OCI-LY1 (cell line): ENCODE results near the gene PCGF3.

ENCODE experiments used
- H2AFZ ChIP-seq: fragments of 200-600 bp; sonication (generic), shearing (Covaris generic); 2 replicates; pipeline ENCODE4 v1.6.0; 2014; ENCODE audit warnings: antibody characterized with exemption, mild to moderate bottlenecking, low read length
- H3F3A ChIP-seq: fragments of 200-600 bp; sonication (generic), shearing (Covaris generic); 2 replicates; pipeline ENCODE4 v1.6.0; 2014; ENCODE audit warnings: mild to moderate bottlenecking, antibody characterized with exemption, low read length, moderate library complexity; ENCODE audit not compliant: insufficient read depth
- H3K27ac ChIP-seq: fragments of 200-600 bp; sonication (generic); 2 replicates; pipeline ENCODE4 v1.5.1; 2014; ENCODE audit warnings: low read length, mixed run types, mild to moderate bottlenecking, low read depth; ENCODE audit not compliant: poor library complexity, severe bottlenecking
- H3K27me3 ChIP-seq: fragments of 200-600 bp; sonication (generic); 2 replicates; pipeline ENCODE4 v1.6.0; 2014; ENCODE audit warnings: antibody characterized with exemption, mild to moderate bottlenecking, low read length, moderate library complexity; ENCODE audit not compliant: insufficient read depth
- H3K36me3 ChIP-seq: fragments of 200-600 bp; sonication (generic); 2 replicates; pipeline ENCODE4 v1.6.1; 2014; ENCODE audit warnings: mild to moderate bottlenecking, antibody characterized with exemption, low read length, moderate library complexity, mixed read lengths; ENCODE audit not compliant: insufficient read depth
- H3K4me1 ChIP-seq: fragments of 200-600 bp; sonication (generic); 2 replicates; pipeline ENCODE4 v1.5.1; 2014; ENCODE audit warnings: mild to moderate bottlenecking, low read length, moderate library complexity; ENCODE audit not compliant: insufficient read depth, severe bottlenecking
- H3K4me2 ChIP-seq: fragments of 200-600 bp; sonication (generic), shearing (Covaris generic); 2 replicates; pipeline ENCODE4 v1.6.1; 2014; ENCODE audit warnings: low read length
- H3K4me3 ChIP-seq: fragments of 200-600 bp; sonication (generic); 2 replicates; pipeline ENCODE4 v1.5.1; 2014; ENCODE audit warnings: low read length, low read depth, mild to moderate bottlenecking, mixed read lengths; ENCODE audit not compliant: poor library complexity, severe bottlenecking
- H3K79me2 ChIP-seq: fragments of 200-600 bp; shearing (Covaris generic); 2 replicates; pipeline ENCODE4 v1.6.1; 2016; ENCODE audit warnings: mixed run types, low read length, mixed read lengths; ENCODE audit not compliant: insufficient read depth
- H3K9ac ChIP-seq: fragments of 200-600 bp; sonication (generic), shearing (Covaris generic); 2 replicates; pipeline ENCODE4 v1.6.1; 2014; ENCODE audit warnings: mild to moderate bottlenecking, low read length, mixed read lengths
- H3K9me2 ChIP-seq: fragments of 200-600 bp; sonication (generic), shearing (Covaris generic); 2 replicates; pipeline ENCODE4 v1.6.1; 2014; ENCODE audit warnings: low read depth, mild to moderate bottlenecking, low read length, mixed read lengths
- H3K9me3 ChIP-seq: fragments of 200-600 bp; shearing (Covaris generic); 2 replicates; pipeline ENCODE4 v1.6.1; 2014; ENCODE audit warnings: low read length, mixed read lengths
- H4K20me1 ChIP-seq: fragments of 200-600 bp; sonication (generic), shearing (Covaris generic); 2 replicates; pipeline ENCODE4 v1.6.0; 2016; ENCODE audit warnings: mild to moderate bottlenecking, low read length; ENCODE audit not compliant: insufficient read depth
- EZH2 ChIP-seq: fragments of 200-600 bp; sonication (generic), shearing (Covaris generic); IDR thresholded peaks from 2 replicates; pipeline ENCODE4 v1.8.0; 2017; ENCODE audit warnings: borderline replicate concordance, mixed run types, mild to moderate bottlenecking, antibody characterized with exemption, low read length, moderate library complexity, mixed read lengths
- TF ChIP-seq, protein P1 (sequence below): fragments of 200-600 bp; sonication (generic), shearing (Covaris generic); IDR thresholded peaks from 2 replicates; pipeline ENCODE4 v1.5.1; 2017; ENCODE audit warnings: mild to moderate bottlenecking, antibody characterized with exemption, low read length, moderate library complexity, mixed read lengths

PCGF3 gene

DNA sequence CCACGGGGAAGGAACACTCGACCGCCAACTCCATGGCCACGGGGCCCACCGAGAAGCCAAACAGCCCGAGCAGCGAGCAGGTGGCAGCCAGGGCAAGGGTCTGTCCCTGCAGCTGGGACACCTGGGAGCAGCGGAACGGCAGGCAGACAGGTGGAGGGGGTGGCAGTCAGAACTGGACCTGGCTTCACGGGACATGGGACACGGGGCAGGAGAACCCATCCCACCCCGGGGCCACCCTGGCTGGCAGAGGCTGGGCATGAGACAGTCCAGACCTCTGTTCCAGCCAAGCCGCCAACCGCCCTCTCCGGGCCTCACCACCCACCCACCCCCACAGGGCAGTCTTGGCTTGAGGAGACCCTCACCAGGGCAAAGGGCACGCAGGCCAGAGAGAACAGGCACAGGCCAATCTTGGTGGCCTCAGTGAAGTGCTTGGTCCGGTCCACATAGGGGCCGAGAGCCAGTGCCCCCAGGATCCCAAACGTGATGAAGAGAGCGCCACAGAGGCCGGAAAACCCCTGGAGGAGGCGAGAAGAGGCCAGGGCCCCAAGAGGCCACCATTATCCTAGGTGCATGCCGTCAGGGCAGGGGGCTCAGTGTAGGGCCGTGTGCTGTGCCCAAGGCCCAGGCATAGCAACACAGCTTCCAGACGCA is 22.3 kb upstream of the PCGF3 start:
- Histone ChIP-seq H3K79me2 (no peaks in the 10 kb centered on the region), H3K4me1 (peaks cover 10% of the 10 kb centered on the region), H3F3A (no peaks in the 10 kb centered on the region), H3K9ac (no peak overlapping the region), H3K27me3 (no peaks in the 10 kb centered on the region; the same call in 1 of the 2 replicates), H3K9me3 (no peaks in the 10 kb centered on the region), H3K4me2 (no peak overlapping the region), H3K9me2 (no peaks in the 10 kb centered on the region), H2AFZ (no peak overlapping the region), H3K27ac (no peak overlapping the region), H3K36me3 (no peaks in the 10 kb centered on the region), H3K4me3 (no peak overlapping the region), H4K20me1 (no peaks in the 10 kb centered on the region)
- TF ChIP-seq, protein P1, sequence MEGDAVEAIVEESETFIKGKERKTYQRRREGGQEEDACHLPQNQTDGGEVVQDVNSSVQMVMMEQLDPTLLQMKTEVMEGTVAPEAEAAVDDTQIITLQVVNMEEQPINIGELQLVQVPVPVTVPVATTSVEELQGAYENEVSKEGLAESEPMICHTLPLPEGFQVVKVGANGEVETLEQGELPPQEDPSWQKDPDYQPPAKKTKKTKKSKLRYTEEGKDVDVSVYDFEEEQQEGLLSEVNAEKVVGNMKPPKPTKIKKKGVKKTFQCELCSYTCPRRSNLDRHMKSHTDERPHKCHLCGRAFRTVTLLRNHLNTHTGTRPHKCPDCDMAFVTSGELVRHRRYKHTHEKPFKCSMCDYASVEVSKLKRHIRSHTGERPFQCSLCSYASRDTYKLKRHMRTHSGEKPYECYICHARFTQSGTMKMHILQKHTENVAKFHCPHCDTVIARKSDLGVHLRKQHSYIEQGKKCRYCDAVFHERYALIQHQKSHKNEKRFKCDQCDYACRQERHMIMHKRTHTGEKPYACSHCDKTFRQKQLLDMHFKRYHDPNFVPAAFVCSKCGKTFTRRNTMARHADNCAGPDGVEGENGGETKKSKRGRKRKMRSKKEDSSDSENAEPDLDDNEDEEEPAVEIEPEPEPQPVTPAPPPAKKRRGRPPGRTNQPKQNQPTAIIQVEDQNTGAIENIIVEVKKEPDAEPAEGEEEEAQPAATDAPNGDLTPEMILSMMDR = no peak
- no peak for TF ChIP-seq EZH2

DNA sequence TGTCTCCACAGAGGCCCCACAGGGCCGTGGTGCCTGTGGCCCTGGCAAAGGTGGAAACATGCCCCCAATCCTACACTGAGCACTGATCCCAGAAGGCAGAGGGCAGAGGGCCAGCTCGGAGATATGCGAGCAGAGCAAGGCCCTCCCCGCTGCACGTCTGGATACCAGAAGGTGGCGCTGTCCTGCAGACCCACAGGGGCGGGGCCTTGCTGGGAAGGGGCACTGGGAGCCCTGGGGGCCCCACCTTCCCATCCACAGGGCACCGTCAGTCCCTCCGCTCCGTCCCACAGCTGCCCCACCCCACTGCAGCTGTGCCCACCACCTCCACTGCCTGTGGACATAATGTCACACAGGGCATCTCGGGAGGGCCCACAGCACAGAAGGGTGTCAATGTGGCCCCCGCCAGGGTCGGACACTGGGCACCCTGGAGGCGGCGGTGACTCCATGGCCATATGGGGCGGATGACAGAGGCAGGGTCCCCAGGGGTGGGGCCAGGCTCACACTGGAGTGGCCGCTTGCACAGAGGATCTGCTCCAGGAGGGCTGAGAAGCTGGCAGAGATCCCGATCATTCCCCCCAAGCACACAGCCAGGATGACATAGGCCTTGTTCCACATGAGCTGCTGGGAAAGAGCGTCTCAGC is 21.5 kb upstream of the PCGF3 start:
- Histone ChIP-seq H3K4me2 (no peak overlapping the region), H3K36me3 (no peaks in the 10 kb centered on the region), H3K27ac (no peak overlapping the region), H3K9me2 (no peaks in the 10 kb centered on the region), H3K4me3 (no peak overlapping the region), H3K27me3 (no peaks in the 10 kb centered on the region; the same call in 1 of the 2 replicates), H3K4me1 (peaks cover 6% of the 10 kb centered on the region), H3F3A (no peaks in the 10 kb centered on the region), H3K9me3 (no peaks in the 10 kb centered on the region), H2AFZ (no peak overlapping the region), H3K9ac (no peak overlapping the region), H3K79me2 (no peaks in the 10 kb centered on the region), H4K20me1 (no peaks in the 10 kb centered on the region)
- no peak for TF ChIP-seq EZH2
- TF ChIP-seq, protein P1 = peak; percentile 54

- Histone ChIP-seq H3K9me2 (no peaks in the 10 kb centered on the region), H3K4me3 (no peak overlapping the region), H3K9me3 (no peaks in the 10 kb centered on the region), H3K9ac (no peak overlapping the region), H3K79me2 (no peaks in the 10 kb centered on the region), H4K20me1 (no peaks in the 10 kb centered on the region), H3K4me1 (peaks cover 6% of the 10 kb centered on the region), H3K4me2 (no peak overlapping the region), H3K27ac (no peak overlapping the region), H3K36me3 (no peaks in the 10 kb centered on the region), H3F3A (no peaks in the 10 kb centered on the region), H2AFZ (no peak overlapping the region), H3K27me3 (no peaks in the 10 kb centered on the region; the same call in 1 of the 2 replicates)
- TF ChIP-seq EZH2 = no peak
- TF ChIP-seq, protein P1 = no peak
Observed at GRCh38 chr4:684623-685327, 20.9 kb upstream of the PCGF3 start.
